Stimulated activated CD8-positive, alpha-beta memory T cell treated with anti-CD3 and anti-CD28 coated beads, Interleukin-4, amount 100 ng/mL, for 24 hours (primary cell): ENCODE data around the gene CFAP99.
A peak's percentile ranks its signal among the peaks of the same experiment; 100 is the strongest.
"Not testable (repeated sequence)": the region's sequence is repeated elsewhere in the genome, so short reads cannot be mapped to it uniquely, and the experiment has no call there.

ENCODE experiments used
- DNase-seq: peaks from one replicate; pipeline ENCODE4 v3.0.0-alpha.2; 2020; ENCODE audit warnings: low read depth

The CFAP99 gene

GRCh38 chr4:2418650-2419571 lies at the start of gene CFAP99:
Gene CFAP99 (plus strand): TSS chr4:2418955.
- peak; percentile 97 for DNase-seq

- no peak for DNase-seq
Measured at GRCh38 chr4:2370597-2371320, 48.0 kb upstream of the CFAP99 start.

- no peak for DNase-seq
Measured at GRCh38 chr4:2371765-2372487, 46.8 kb upstream of the CFAP99 start.

- DNase-seq: no peak
Measured at GRCh38 chr4:2372488-2373030, 46.2 kb upstream of the CFAP99 start.

GRCh38 chr4:2373532-2373931 lies 45.2 kb upstream of the CFAP99 start:
- no peak for DNase-seq

- no peak for DNase-seq
Measured at GRCh38 chr4:2375427-2375826, 43.3 kb upstream of the CFAP99 start.

- no peak for DNase-seq
Measured at GRCh38 chr4:2377241-2377640, 41.5 kb upstream of the CFAP99 start.

GRCh38 chr4:2378401-2378800 lies 40.4 kb upstream of the CFAP99 start:
- no peak for DNase-seq

GRCh38 chr4:2378898-2379297 lies 39.9 kb upstream of the CFAP99 start:
- no peak for DNase-seq

GRCh38 chr4:2380589-2380988 lies 38.2 kb upstream of the CFAP99 start:
- not testable (repeated sequence) for DNase-seq

GRCh38 chr4:2382769-2383202 lies 36.0 kb upstream of the CFAP99 start:
- DNase-seq: not testable (repeated sequence)

GRCh38 chr4:2383220-2383631 lies 35.5 kb upstream of the CFAP99 start:
- DNase-seq: not testable (repeated sequence)

GRCh38 chr4:2383760-2384159 lies 35.0 kb upstream of the CFAP99 start:
- DNase-seq: no peak

GRCh38 chr4:2384245-2384644 lies 34.5 kb upstream of the CFAP99 start:
- DNase-seq: no peak

- DNase-seq: no peak
Measured at GRCh38 chr4:2385516-2385915, 33.2 kb upstream of the CFAP99 start.

GRCh38 chr4:2386717-2387116 lies 32.0 kb upstream of the CFAP99 start:
- DNase-seq: no peak

- no peak for DNase-seq
Measured at GRCh38 chr4:2387218-2387617, 31.5 kb upstream of the CFAP99 start.

- no peak for DNase-seq
Measured at GRCh38 chr4:2387829-2388228, 30.9 kb upstream of the CFAP99 start.

- DNase-seq: no peak
Measured at GRCh38 chr4:2388429-2389182, 30.1 kb upstream of the CFAP99 start.

GRCh38 chr4:2389691-2390090 lies 29.1 kb upstream of the CFAP99 start:
- DNase-seq: no peak

GRCh38 chr4:2390146-2390545 lies 28.6 kb upstream of the CFAP99 start:
- no peak for DNase-seq
